Measurements from ENCODE around the gene ATXN2. TPM values are rescaled to one million over a fixed set of nuclear protein-coding genes. Genes with fewer than 3 reads are reported as not detected.

ATXN2 gene
- polyA plus RNA-seq, 1 experiment = 19.1 TPM

- ChIA-PET CTCF (interaction anchor here (1.0 to 2.5 kb wide), 2 partner anchors 13 to 42 kb away, joined by 5 to 20 read pairs; no protein-coding TSS in a partner anchor), POLR2A (interaction anchor here (0.6 kb wide), 1 partner anchor 150 kb away, joined by 5 read pairs; no protein-coding TSS in a partner anchor)
- H3K9me3 ChIP-seq (ENCODE audit: control insufficient read depth, insufficient read depth, low read length) = peaks cover 4% of the 10 kb centered on the region; the same call in 1 of the 2 replicates
- no peaks in the 10 kb centered on the region for H3K27me3 ChIP-seq (ENCODE audit: control insufficient read depth, insufficient read depth, low read length)
- H3K27ac ChIP-seq (ENCODE audit: low read depth, low read length) = peak overlapping the region; percentile 68
- no peak for DNase-seq (ENCODE audit: low read depth, low spot score)
- peak overlapping the region; percentile 39 for H3K4me3 ChIP-seq (ENCODE audit: low read depth, low read length)
- no peak for TF ChIP-seq CTCF (IDR thresholded peaks at IDR 0.05; ENCODE audit: low read depth, low read length)
Observed at GRCh38 chr12:111409780-111410430, 189.2 kb downstream of the ATXN2 start.

GRCh38 chr12:111409403-111409779 is 189.7 kb downstream of the ATXN2 start:
- peak overlapping the region; percentile 68 for H3K27ac ChIP-seq (ENCODE audit: low read depth, low read length)
- no peak for TF ChIP-seq CTCF (IDR thresholded peaks at IDR 0.05; ENCODE audit: low read depth, low read length)
- POLR2A ChIA-PET = interaction anchor here (0.6 kb wide), 1 partner anchor 150 kb away, joined by 5 read pairs; no protein-coding TSS in a partner anchor
- H3K4me3 ChIP-seq (ENCODE audit: low read depth, low read length) = peak overlapping the region; percentile 39
- peaks cover 4% of the 10 kb centered on the region; the same call in 1 of the 2 replicates for H3K9me3 ChIP-seq (ENCODE audit: control insufficient read depth, insufficient read depth, low read length)
- no peak for DNase-seq (ENCODE audit: low read depth, low spot score)
- CTCF ChIA-PET = interaction anchor here (1.0 to 2.5 kb wide), 2 partner anchors 13 to 42 kb away, joined by 5 to 20 read pairs; no protein-coding TSS in a partner anchor
- no peaks in the 10 kb centered on the region for H3K27me3 ChIP-seq (ENCODE audit: control insufficient read depth, insufficient read depth, low read length)

GRCh38 chr12:111408686-111409402 is 190.3 kb downstream of the ATXN2 start:
- Histone ChIP-seq H3K27ac (ENCODE audit: low read depth, low read length) (peak overlapping the region; percentile 68), H3K4me3 (ENCODE audit: low read depth, low read length) (peak overlapping the region; percentile 91), H3K9me3 (ENCODE audit: control insufficient read depth, insufficient read depth, low read length) (peaks cover 4% of the 10 kb centered on the region; the same call in 1 of the 2 replicates), H3K27me3 (ENCODE audit: control insufficient read depth, insufficient read depth, low read length) (no peaks in the 10 kb centered on the region)
- ChIA-PET CTCF (interaction anchor here (0.8 to 2.5 kb wide), 3 partner anchors 12 to 159 kb away, joined by 4 to 20 read pairs (median 8); no protein-coding TSS in a partner anchor), POLR2A (no interaction called here)
- DNase-seq (ENCODE audit: low read depth, low spot score) = no peak
- no peak for TF ChIP-seq CTCF (IDR thresholded peaks at IDR 0.05; ENCODE audit: low read depth, low read length)

GRCh38 chr12:111408116-111408440 is 191.0 kb downstream of the ATXN2 start:
- CTCF ChIA-PET = interaction anchor here (0.8 to 2.5 kb wide), 3 partner anchors 11 to 160 kb away, joined by 4 to 20 read pairs (median 8); no protein-coding TSS in a partner anchor
- no peak for DNase-seq (ENCODE audit: low read depth, low spot score)
- Histone ChIP-seq H3K4me3 (ENCODE audit: low read depth, low read length) (peak overlapping the region; percentile 91), H3K27me3 (ENCODE audit: control insufficient read depth, insufficient read depth, low read length) (no peaks in the 10 kb centered on the region), H3K9me3 (ENCODE audit: control insufficient read depth, insufficient read depth, low read length) (peaks cover 4% of the 10 kb centered on the region; the same call in 1 of the 2 replicates), H3K27ac (ENCODE audit: low read depth, low read length) (no peak overlapping the region)
- TF ChIP-seq CTCF (IDR thresholded peaks at IDR 0.05; ENCODE audit: low read depth, low read length) = no peak
- POLR2A ChIA-PET = no interaction called here

Data from AG04450 (cell line).